HepG2 (cell line): ENCODE data around the gene SIGLEC6. TPM values are rescaled to one million over a fixed set of nuclear protein-coding genes. Genes with fewer than 3 reads are reported as not detected.

Experiments used
- ATAC-seq: fragments of 200-7000 bp; cut with Tn5 transposase; 3 replicates; pipeline ENCODE4 v1.9.1; 2020; ENCODE audit warnings: mild to moderate bottlenecking, moderate library complexity
- BruUV-seq: library from RNA; stranded (reverse); fragments of 400-500 nt; replicated peaks from 2 replicates; lab custom pipeline; 2021; lab: Mats Ljungman, UMichigan
- CTCF ChIA-PET: fragments of 300-600 bp; formaldehyde crosslinking; extraction: SDS; loops from one replicate; lab custom pipeline; 2021; ENCODE audit warnings: low total read pairs, inconsistent platforms, low intra/inter-chr PET ratio; lab: Yijun Ruan, JAX
- POLR2A ChIA-PET: fragments of 350-600 bp; sonication (Branson Sonifier 250); formaldehyde crosslinking; loops from one replicate; lab custom pipeline; 2020; ENCODE audit warnings: antibody characterized with exemption, inconsistent platforms; lab: Yijun Ruan, JAX
- DNase-seq: peaks from one replicate; pipeline ENCODE4 v3.0.0-alpha.2; 2015; ENCODE audit warnings: low spot score
- FAIRE-seq: peaks from 3 replicates; lab custom pipeline; 2011; peaks lifted over from hg19 to GRCh38; lab: Jason Lieb, UNC
- H2AFZ ChIP-seq: one replicate; pipeline ENCODE4 v1.6.1; 2011; ENCODE audit warnings: low read length, inconsistent platforms
- H3K27ac ChIP-seq: fragments of 300-600 bp; 3 replicates; pipeline ENCODE4 v1.8.0; 2011; ENCODE audit warnings: mixed run types, mild to moderate bottlenecking, mixed read lengths, low read length, inconsistent platforms; ENCODE audit not compliant: insufficient read depth; ENCODE audit errors: extremely low read length
- H3K27me3 ChIP-seq, 2 experiments: fragments of 200-600 bp in 1 of 2; 2 replicates in 1 of 2; 3 replicates in 1 of 2; pipeline versions ENCODE4 v1.6.0 to v1.8.0; 2011; ENCODE audit warnings: low read length in 2 of 2, mild to moderate bottlenecking in 2 of 2, moderate library complexity in 2 of 2, inconsistent platforms in 1 of 2; ENCODE audit not compliant: insufficient read depth in 2 of 2, control insufficient read depth in 1 of 2
- H3K36me3 ChIP-seq, 2 experiments: fragments of 200-600 bp in 1 of 2; replicated peaks in 1 of 2; 2 replicates in 1 of 2; 3 replicates in 1 of 2; pipeline versions ENCODE4 v1.5.1 to v1.8.0; 2011; ENCODE audit warnings: low read length in 2 of 2, inconsistent platforms in 1 of 2; ENCODE audit not compliant: insufficient read depth in 2 of 2, control insufficient read depth in 1 of 2
- H3K4me1 ChIP-seq: 2 replicates; pipeline ENCODE4 v1.5.1; 2012; ENCODE audit warnings: low read length, inconsistent platforms; ENCODE audit not compliant: insufficient read depth
- H3K4me2 ChIP-seq: 2 replicates; pipeline ENCODE4 v1.6.0; 2011; ENCODE audit warnings: low read depth, low read length, inconsistent platforms
- H3K4me3 ChIP-seq, 3 experiments: fragments of 200-600 bp in 1 of 3; sonication (generic), shearing (Covaris generic) in 1 of 3; replicated peaks in 1 of 3; 2 replicates each; pipeline ENCODE4 v1.5.1; 2011 to 2016; ENCODE audit warnings: low read length in 3 of 3, inconsistent platforms in 2 of 3, low read depth in 2 of 3, mild to moderate bottlenecking in 2 of 3, control low read depth in 1 of 3, mixed read lengths in 1 of 3; ENCODE audit not compliant: insufficient read depth in 1 of 3
- H3K79me2 ChIP-seq: one replicate; pipeline ENCODE4 v1.6.1; 2011; ENCODE audit warnings: low read length, inconsistent platforms; ENCODE audit not compliant: insufficient read depth
- H3K9ac ChIP-seq: 2 replicates; pipeline ENCODE4 v1.6.0; 2011; ENCODE audit warnings: mild to moderate bottlenecking, low read depth, low read length, inconsistent platforms; ENCODE audit not compliant: insufficient read depth
- H3K9me3 ChIP-seq: 2 replicates; pipeline ENCODE4 v1.5.1; 2012; ENCODE audit warnings: mild to moderate bottlenecking, low read length
- H4K20me1 ChIP-seq: 2 replicates; pipeline ENCODE4 v1.6.0; 2011; ENCODE audit warnings: inconsistent platforms, mild to moderate bottlenecking, low read length, moderate library complexity; ENCODE audit not compliant: insufficient read depth
- CBX2 ChIP-seq, 2 experiments: fragments of 200-600 bp in 1 of 2; sonication (generic); formaldehyde crosslinking in 1 of 2; IDR thresholded peaks; 2 replicates each; pipeline versions ENCODE4 v1.7.0 to v1.8.1; 2018 to 2022; ENCODE audit warnings: low read depth in 2 of 2, low read length in 1 of 2, mild to moderate bottlenecking in 1 of 2, missing genetic modification reagents in 1 of 2
- FOSL1 ChIP-seq: sonication (generic); formaldehyde crosslinking; IDR thresholded peaks from 2 replicates; pipeline ENCODE4 v1.9.0; 2021; ENCODE audit warnings: missing genetic modification reagents, borderline replicate concordance
- KMT2B ChIP-seq: IDR thresholded peaks from 2 replicates; pipeline ENCODE4 v1.6.1; 2016; ENCODE audit warnings: missing genetic modification reagents, missing compliant biosample characterization
- NBN ChIP-seq: fragments of 450-650 bp; conservative IDR thresholded peaks from 2 replicates; pipeline ENCODE4 v1.6.1; 2017
- PRMT3 ChIP-seq: sonication (generic); formaldehyde crosslinking; IDR thresholded peaks from 2 replicates; pipeline ENCODE4 v1.8.1; 2022; ENCODE audit warnings: low read depth, mild to moderate bottlenecking, moderate library complexity, missing genetic modification reagents, borderline replicate concordance
- SETDB1 ChIP-seq: sonication (generic); formaldehyde crosslinking; IDR thresholded peaks from 2 replicates; pipeline ENCODE4 v1.5.1; 2020; ENCODE audit warnings: missing genetic modification reagents, mild to moderate bottlenecking, borderline replicate concordance
- SPEN ChIP-seq: sonication (generic); formaldehyde crosslinking; IDR thresholded peaks from 2 replicates; pipeline ENCODE4 v1.5.1; 2020; ENCODE audit warnings: low read depth, mild to moderate bottlenecking, missing genetic modification reagents
- ZFP36L2 ChIP-seq: sonication (generic); formaldehyde crosslinking; IDR thresholded peaks from 2 replicates; pipeline ENCODE4 v1.4.0; 2020; ENCODE audit warnings: missing genetic modification reagents
- ZNF343 ChIP-seq: sonication (generic); formaldehyde crosslinking; IDR thresholded peaks from 2 replicates; pipeline ENCODE4 v1.4.0; 2020; ENCODE audit warnings: mild to moderate bottlenecking, missing genetic modification reagents
- ZNF672 ChIP-seq: sonication (generic); formaldehyde crosslinking; IDR thresholded peaks from 2 replicates; pipeline ENCODE4 v1.8.1; 2022; ENCODE audit warnings: missing genetic modification reagents
- ZNF674 ChIP-seq: sonication (generic); formaldehyde crosslinking; IDR thresholded peaks from 2 replicates; pipeline ENCODE4 v1.5.0; 2020; ENCODE audit warnings: low read depth, mild to moderate bottlenecking, missing genetic modification reagents
- WGBS: methylation state at CpG from one replicate; pipeline ENCODE4 v1.1.6; 2017; ENCODE audit warnings: low lambda C conversion rate; 5-methylcytosine and 5-hydroxymethylcytosine counted together
- in situ Hi-C: cut with HindIII; loops from 2 replicates; pipeline ENCODE4 v1.10.0; 2017; ENCODE audit warnings: low pct_unique_long_range_greater_than_20kb; ENCODE audit not compliant: extremely low pct_ligation_motif_present
- intact Hi-C: fragments of 100-400 bp; cut with micrococcal nuclease; formaldehyde crosslinking; loops from one replicate; pipeline ENCODE4 v1.10.0; 2022; ENCODE audit not compliant: unreplicated experiment
- polyA plus RNA-seq, 8 experiments: library from polyadenylated mRNA; depleted of rRNA in 3 of 8; stranded (reverse) in 7 of 8; unstranded in 1 of 8; fragments of >200 nt; fragmentation: Illumina TruSeq in 4 of 8; extraction: Trizol in 4 of 8; gene quantifications; 2 replicates each; pipeline versions ENCODE4 v1.2.1 to v1.2.3, GENCODE V29; 2011 to 2016; ENCODE audit warnings: low read depth in 4 of 8, missing spikeins in 1 of 8, mixed read lengths in 1 of 8; ENCODE audit not compliant: insufficient read depth in 1 of 8
- total RNA-seq, 5 experiments: library from RNA; depleted of rRNA; stranded (reverse); fragments of >200 nt; fragmentation: Illumina TruSeq; extraction: Trizol; gene quantifications; 2 replicates each; pipeline ENCODE4 v1.2.3, GENCODE V29; 2016; ENCODE audit warnings: low read depth in 1 of 5
- TF ChIP-seq, protein P1 (sequence below): sonication (generic); formaldehyde crosslinking; IDR thresholded peaks from 2 replicates; pipeline ENCODE4 v1.8.1; 2023; ENCODE audit warnings: mild to moderate bottlenecking, missing genetic modification reagents, borderline replicate concordance
- TF ChIP-seq, protein P2 (sequence below): sonication (generic); formaldehyde crosslinking; IDR thresholded peaks from 2 replicates; pipeline ENCODE4 v1.5.1; 2020; ENCODE audit warnings: missing genetic modification reagents, mild to moderate bottlenecking, borderline replicate concordance
- TF ChIP-seq, protein P3 (sequence below): IDR thresholded peaks from 2 replicates; pipeline ENCODE4 v1.6.1; 2012; ENCODE audit warnings: inconsistent platforms
- TF ChIP-seq, protein P4 (sequence below): sonication (generic); formaldehyde crosslinking; IDR thresholded peaks from 2 replicates; pipeline ENCODE4 v1.5.0; 2020; ENCODE audit warnings: missing genetic modification reagents, mild to moderate bottlenecking, borderline replicate concordance

The SIGLEC6 gene
- total and polyA plus RNA-seq, 2 of the 13 experiments (the other 11 are each of a cell fraction or from before 2014, with no cell fraction given) = not detected

DNA sequence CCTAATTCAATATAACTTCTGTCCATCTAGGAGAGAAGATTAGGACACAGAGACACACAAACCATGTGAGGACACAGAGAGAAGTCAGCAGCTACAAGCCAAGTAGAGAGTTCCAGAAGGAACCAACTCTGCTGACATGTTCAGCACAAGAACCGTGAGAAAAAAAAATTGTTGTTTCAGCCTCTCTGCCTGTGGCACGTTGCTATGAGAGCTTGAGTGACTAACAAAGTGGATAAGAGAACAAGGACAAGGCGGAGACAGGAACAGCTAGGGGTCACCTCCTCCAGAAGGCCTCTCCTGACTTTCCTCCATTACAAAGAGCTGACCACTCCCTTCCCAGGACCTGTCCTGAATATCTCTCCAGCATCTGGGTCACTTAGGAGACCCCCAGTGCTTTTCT, 24.3 kb downstream of the SIGLEC6 start (continued):
- no peak for TF ChIP-seq SPEN
- no peak for TF ChIP-seq PRMT3 (CRISPR knock-in tag)
- TF ChIP-seq FOSL1 = no peak
- no peak for TF ChIP-seq ZNF674 (CRISPR knock-in tag)
- TF ChIP-seq, protein P1, sequence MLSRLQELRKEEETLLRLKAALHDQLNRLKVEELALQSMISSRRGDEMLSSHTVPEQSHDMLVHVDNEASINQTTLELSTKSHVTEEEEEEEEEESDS (CRISPR knock-in tag) = no peak
- TF ChIP-seq, protein P2, sequence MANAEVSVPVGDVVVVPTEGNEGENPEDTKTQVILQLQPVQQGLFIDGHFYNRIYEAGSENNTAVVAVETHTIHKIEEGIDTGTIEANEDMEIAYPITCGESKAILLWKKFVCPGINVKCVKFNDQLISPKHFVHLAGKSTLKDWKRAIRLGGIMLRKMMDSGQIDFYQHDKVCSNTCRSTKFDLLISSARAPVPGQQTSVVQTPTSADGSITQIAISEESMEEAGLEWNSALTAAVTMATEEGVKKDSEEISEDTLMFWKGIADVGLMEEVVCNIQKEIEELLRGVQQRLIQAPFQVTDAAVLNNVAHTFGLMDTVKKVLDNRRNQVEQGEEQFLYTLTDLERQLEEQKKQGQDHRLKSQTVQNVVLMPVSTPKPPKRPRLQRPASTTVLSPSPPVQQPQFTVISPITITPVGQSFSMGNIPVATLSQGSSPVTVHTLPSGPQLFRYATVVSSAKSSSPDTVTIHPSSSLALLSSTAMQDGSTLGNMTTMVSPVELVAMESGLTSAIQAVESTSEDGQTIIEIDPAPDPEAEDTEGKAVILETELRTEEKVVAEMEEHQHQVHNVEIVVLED = no peak
- TF ChIP-seq, protein P3, sequence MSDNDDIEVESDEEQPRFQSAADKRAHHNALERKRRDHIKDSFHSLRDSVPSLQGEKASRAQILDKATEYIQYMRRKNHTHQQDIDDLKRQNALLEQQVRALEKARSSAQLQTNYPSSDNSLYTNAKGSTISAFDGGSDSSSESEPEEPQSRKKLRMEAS = no peak
- TF ChIP-seq ZNF343 (CRISPR knock-in tag) = no peak
- no peak for TF ChIP-seq ZNF672 (CRISPR knock-in tag)
- TF ChIP-seq SETDB1 = no peak

DNA sequence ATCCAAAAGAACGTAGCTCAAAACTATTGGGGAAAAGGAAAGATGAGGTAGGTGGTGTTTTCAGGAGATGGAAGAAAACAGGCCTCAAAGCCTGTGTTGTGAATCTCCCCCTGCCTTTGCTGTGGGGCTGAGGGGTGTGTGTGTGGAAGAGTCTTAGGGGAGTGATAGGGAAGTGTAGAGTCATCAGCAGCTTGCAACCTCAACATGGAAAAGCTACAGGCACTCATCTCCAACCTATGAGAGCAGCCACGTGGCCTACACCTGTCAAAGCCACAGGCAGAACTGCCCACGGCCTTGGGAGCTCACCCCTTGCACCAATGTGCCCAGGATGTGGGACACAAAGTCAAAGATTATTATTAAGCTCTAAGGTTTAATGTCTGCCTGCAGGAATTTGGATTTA, 25.6 kb downstream of the SIGLEC6 start:
- no peak for TF ChIP-seq ZFP36L2 (CRISPR knock-in tag)
- no peak for TF ChIP-seq KMT2B (CRISPR knock-in tag)
- TF ChIP-seq CBX2 (IDR thresholded peaks at IDR 0.05; ENCODE audit: low read depth, low read length) = no peak
- TF ChIP-seq CBX2 (CRISPR knock-in tag; IDR thresholded peaks at IDR 0.05; ENCODE audit: low read depth) = no peak
- TF ChIP-seq, protein P4, sequence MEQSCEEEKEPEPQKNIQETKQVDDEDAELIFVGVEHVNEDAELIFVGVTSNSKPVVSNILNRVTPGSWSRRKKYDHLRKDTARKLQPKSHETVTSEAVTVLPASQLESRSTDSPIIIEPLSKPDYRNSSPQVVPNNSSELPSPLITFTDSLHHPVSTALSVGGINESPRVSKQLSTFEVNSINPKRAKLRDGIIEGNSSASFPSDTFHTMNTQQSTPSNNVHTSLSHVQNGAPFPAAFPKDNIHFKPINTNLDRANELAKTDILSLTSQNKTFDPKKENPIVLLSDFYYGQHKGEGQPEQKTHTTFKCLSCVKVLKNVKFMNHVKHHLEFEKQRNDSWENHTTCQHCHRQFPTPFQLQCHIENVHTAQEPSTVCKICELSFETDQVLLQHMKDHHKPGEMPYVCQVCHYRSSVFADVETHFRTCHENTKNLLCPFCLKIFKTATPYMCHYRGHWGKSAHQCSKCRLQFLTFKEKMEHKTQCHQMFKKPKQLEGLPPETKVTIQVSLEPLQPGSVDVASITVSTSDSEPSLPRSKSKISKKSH (CRISPR knock-in tag) = no peak
- TF ChIP-seq NBN = no peak
- BruUV-seq = no TSS peak
- no peak for DNase-seq
- Histone ChIP-seq H3K4me3 (no peak overlapping the region), H3K36me3 (no peaks in the 10 kb centered on the region), H3K4me2 (no peak overlapping the region), H3K9me3 (no peaks in the 10 kb centered on the region), H3K27me3 (peaks cover 0 to 7% of the 10 kb centered on the region in 2 experiments; a peak in 1 of 5 replicates), H3K4me1 (no peaks in the 10 kb centered on the region), H4K20me1 (no peaks in the 10 kb centered on the region), H3K9ac (no peak overlapping the region), H2AFZ (no peak overlapping the region), H3K27ac (no peak overlapping the region), H3K79me2 (no peaks in the 10 kb centered on the region)
- intact Hi-C loops = no loop called here
- ATAC-seq = no peak
- CTCF ChIA-PET = no interaction called here
- POLR2A ChIA-PET = no interaction called here
- WGBS = 3% methylated on average over 1 of the region's 3 CpGs
- no peak for FAIRE-seq
- in situ Hi-C loops = no loop called here
